ENCODE results near the gene ADCY5. TPM values are rescaled to one million over a fixed set of nuclear protein-coding genes. Genes with fewer than 3 reads are reported as not detected.

The ADCY5 gene
- total RNA-seq, 1 experiment from 2014 or later, result 0.49 TPM

DNA sequence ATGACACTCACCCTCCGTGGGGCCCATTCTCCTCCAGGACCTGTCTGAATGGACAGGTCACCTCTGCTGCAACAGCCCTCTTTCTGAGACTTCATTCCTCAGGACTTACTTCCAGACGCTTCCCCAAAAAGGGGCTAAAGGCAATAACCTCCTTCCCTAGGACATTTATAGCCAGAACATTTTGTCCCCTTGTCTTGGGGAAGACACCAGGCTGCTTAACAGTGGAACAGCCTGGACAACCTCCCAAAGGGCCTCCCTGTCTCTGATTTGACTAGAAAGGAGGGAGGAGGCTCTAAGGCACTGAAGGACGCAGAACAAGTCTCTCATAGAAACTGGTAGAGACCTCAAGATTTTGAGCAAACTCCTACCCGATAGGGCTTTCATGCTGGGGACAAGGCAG lies 32.7 kb downstream of the ADCY5 start:
- Histone ChIP-seq H3K36me3 (ENCODE audit: control insufficient read depth in 1 of 2, insufficient read depth in 2 of 2, low read length in 2 of 2) (no peaks in the 10 kb centered on the region), H3K4me2 (ENCODE audit: low read length) (no peak overlapping the region), H3K4me1 (ENCODE audit: control insufficient read depth in 1 of 2, insufficient read depth in 2 of 2, low read length in 2 of 2) (no peaks in the 10 kb centered on the region), H4K20me1 (ENCODE audit: insufficient read depth) (no peaks in the 10 kb centered on the region), H3K79me2 (ENCODE audit: insufficient read depth, low read length) (no peaks in the 10 kb centered on the region), H3K9me3 (ENCODE audit: control insufficient read depth in 1 of 2, insufficient read depth in 1 of 2, low read depth in 1 of 2, low read length in 2 of 2) (no peaks in the 10 kb centered on the region), H3K9me2 (ENCODE audit: insufficient read depth) (no peaks in the 10 kb centered on the region), H3K4me3 (replicated peaks in 1 of 2; ENCODE audit: low read depth in 1 of 2, low read length in 2 of 2) (no peak overlapping the region), H2AFZ (ENCODE audit: low read depth, low read length, poor library complexity, severe bottlenecking) (no peak overlapping the region), H3K27me3 (ENCODE audit: insufficient read depth, low read length) (no peaks in the 10 kb centered on the region), H3K9ac (ENCODE audit: low read length) (no peak overlapping the region), H3K27ac (ENCODE audit: low read depth, low read length) (no peak overlapping the region)
- ChIA-PET RAD21 (ENCODE audit: low non-redundant PET in 1 of 2, low total read pairs in 2 of 2, uncharacterized antibody in 2 of 2, unreplicated experiment in 2 of 2) (no interaction called here), POLR2A (no interaction called here), CTCF (no interaction called here)
- no TSS peak for BruUV-seq (replicated peaks)
- TF ChIP-seq CBX3 (IDR thresholded peaks at IDR 0.05; ENCODE audit: low read depth) (no peak), FOSL1 (IDR thresholded peaks at IDR 0.05; ENCODE audit: low read depth) (no peak), CEBPB (IDR thresholded peaks at IDR 0.05; ENCODE audit: low read depth) (no peak), EGR1 (IDR thresholded peaks at IDR 0.05; ENCODE audit: low read depth) (no peak), ZFX (IDR thresholded peaks at IDR 0.05) (no peak), EZH2 (IDR thresholded peaks at IDR 0.05) (no peak), POLR2AphosphoS5 (IDR thresholded peaks at IDR 0.05; ENCODE audit: low read depth, low read length) (no peak), TCF7L2 (IDR thresholded peaks at IDR 0.05; ENCODE audit: borderline replicate concordance, extremely low read depth, insufficient read depth, insufficient read length) (no peak), ELF1 (IDR thresholded peaks at IDR 0.05; ENCODE audit: borderline replicate concordance, low read depth) (no peak), EZH2phosphoT487 (IDR thresholded peaks at IDR 0.05; ENCODE audit: borderline replicate concordance) (no peak), POLR2A (IDR thresholded peaks at IDR 0.05; ENCODE audit: borderline replicate concordance, extremely low read depth, insufficient read depth, insufficient read length) (no peak), SIN3A (IDR thresholded peaks at IDR 0.05; ENCODE audit: low read depth) (no peak), ZNF274 (IDR thresholded peaks at IDR 0.05; ENCODE audit: low read depth, low read length) (no peak), RAD21 (IDR thresholded peaks at IDR 0.05; ENCODE audit: low read depth) (no peak)
- TF ChIP-seq, protein P1, sequence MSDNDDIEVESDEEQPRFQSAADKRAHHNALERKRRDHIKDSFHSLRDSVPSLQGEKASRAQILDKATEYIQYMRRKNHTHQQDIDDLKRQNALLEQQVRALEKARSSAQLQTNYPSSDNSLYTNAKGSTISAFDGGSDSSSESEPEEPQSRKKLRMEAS (IDR thresholded peaks at IDR 0.05), result no peak
- TF ChIP-seq, protein P2, sequence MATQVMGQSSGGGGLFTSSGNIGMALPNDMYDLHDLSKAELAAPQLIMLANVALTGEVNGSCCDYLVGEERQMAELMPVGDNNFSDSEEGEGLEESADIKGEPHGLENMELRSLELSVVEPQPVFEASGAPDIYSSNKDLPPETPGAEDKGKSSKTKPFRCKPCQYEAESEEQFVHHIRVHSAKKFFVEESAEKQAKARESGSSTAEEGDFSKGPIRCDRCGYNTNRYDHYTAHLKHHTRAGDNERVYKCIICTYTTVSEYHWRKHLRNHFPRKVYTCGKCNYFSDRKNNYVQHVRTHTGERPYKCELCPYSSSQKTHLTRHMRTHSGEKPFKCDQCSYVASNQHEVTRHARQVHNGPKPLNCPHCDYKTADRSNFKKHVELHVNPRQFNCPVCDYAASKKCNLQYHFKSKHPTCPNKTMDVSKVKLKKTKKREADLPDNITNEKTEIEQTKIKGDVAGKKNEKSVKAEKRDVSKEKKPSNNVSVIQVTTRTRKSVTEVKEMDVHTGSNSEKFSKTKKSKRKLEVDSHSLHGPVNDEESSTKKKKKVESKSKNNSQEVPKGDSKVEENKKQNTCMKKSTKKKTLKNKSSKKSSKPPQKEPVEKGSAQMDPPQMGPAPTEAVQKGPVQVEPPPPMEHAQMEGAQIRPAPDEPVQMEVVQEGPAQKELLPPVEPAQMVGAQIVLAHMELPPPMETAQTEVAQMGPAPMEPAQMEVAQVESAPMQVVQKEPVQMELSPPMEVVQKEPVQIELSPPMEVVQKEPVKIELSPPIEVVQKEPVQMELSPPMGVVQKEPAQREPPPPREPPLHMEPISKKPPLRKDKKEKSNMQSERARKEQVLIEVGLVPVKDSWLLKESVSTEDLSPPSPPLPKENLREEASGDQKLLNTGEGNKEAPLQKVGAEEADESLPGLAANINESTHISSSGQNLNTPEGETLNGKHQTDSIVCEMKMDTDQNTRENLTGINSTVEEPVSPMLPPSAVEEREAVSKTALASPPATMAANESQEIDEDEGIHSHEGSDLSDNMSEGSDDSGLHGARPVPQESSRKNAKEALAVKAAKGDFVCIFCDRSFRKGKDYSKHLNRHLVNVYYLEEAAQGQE (IDR thresholded peaks at IDR 0.05; ENCODE audit: low read depth), result no peak
- TF ChIP-seq, protein P3, sequence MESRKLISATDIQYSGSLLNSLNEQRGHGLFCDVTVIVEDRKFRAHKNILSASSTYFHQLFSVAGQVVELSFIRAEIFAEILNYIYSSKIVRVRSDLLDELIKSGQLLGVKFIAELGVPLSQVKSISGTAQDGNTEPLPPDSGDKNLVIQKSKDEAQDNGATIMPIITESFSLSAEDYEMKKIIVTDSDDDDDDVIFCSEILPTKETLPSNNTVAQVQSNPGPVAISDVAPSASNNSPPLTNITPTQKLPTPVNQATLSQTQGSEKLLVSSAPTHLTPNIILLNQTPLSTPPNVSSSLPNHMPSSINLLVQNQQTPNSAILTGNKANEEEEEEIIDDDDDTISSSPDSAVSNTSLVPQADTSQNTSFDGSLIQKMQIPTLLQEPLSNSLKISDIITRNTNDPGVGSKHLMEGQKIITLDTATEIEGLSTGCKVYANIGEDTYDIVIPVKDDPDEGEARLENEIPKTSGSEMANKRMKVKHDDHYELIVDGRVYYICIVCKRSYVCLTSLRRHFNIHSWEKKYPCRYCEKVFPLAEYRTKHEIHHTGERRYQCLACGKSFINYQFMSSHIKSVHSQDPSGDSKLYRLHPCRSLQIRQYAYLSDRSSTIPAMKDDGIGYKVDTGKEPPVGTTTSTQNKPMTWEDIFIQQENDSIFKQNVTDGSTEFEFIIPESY (IDR thresholded peaks at IDR 0.05; ENCODE audit: extremely low read depth, insufficient replicate concordance, low read length), result no peak
- TF ChIP-seq, protein P4, sequence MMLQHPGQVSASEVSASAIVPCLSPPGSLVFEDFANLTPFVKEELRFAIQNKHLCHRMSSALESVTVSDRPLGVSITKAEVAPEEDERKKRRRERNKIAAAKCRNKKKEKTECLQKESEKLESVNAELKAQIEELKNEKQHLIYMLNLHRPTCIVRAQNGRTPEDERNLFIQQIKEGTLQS (IDR thresholded peaks at IDR 0.05), result no peak
- TF ChIP-seq, protein P5, sequence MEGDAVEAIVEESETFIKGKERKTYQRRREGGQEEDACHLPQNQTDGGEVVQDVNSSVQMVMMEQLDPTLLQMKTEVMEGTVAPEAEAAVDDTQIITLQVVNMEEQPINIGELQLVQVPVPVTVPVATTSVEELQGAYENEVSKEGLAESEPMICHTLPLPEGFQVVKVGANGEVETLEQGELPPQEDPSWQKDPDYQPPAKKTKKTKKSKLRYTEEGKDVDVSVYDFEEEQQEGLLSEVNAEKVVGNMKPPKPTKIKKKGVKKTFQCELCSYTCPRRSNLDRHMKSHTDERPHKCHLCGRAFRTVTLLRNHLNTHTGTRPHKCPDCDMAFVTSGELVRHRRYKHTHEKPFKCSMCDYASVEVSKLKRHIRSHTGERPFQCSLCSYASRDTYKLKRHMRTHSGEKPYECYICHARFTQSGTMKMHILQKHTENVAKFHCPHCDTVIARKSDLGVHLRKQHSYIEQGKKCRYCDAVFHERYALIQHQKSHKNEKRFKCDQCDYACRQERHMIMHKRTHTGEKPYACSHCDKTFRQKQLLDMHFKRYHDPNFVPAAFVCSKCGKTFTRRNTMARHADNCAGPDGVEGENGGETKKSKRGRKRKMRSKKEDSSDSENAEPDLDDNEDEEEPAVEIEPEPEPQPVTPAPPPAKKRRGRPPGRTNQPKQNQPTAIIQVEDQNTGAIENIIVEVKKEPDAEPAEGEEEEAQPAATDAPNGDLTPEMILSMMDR (IDR thresholded peaks at IDR 0.05 in 2 of 3, conservative IDR thresholded peaks at IDR 0.05 in 1 of 3; ENCODE audit: borderline replicate concordance in 1 of 3, insufficient read depth in 1 of 3, low read depth in 2 of 3, low read length in 2 of 3), result no peak
- no peak for ATAC-seq
- no peak for DNase-seq (ENCODE audit: low read depth, low spot score)
- intact Hi-C loops (cut with micrococcal nuclease), result no loop called here
